Activated CD8-positive, alpha-beta memory T cell treated with anti-CD3 and anti-CD28 coated beads for 48 hours (primary cell): ENCODE measurements around the gene CD5L.

Source experiments
- DNase-seq, 3 experiments: peaks; one replicate each; pipeline ENCODE4 v3.0.0-alpha.2; 2020; ENCODE audit warnings: low read depth in 2 of 3, low spot score in 2 of 3

The CD5L gene

GRCh38 chr1:157819215-157819614 lies 22.4 kb downstream of the CD5L start:
- no peak for DNase-seq

- DNase-seq, result no peak
Observed at GRCh38 chr1:157813269-157813668, 28.3 kb downstream of the CD5L start.

- no peak for DNase-seq
Observed at GRCh38 chr1:157806431-157807149, 35.0 kb downstream of the CD5L start.

- no peak for DNase-seq
Observed at GRCh38 chr1:157803851-157804250, 37.8 kb downstream of the CD5L start.

GRCh38 chr1:157799996-157800395 lies 41.6 kb downstream of the CD5L start:
- DNase-seq, result no peak

GRCh38 chr1:157798211-157798610 lies 43.4 kb downstream of the CD5L start:
- no peak for DNase-seq

GRCh38 chr1:157785248-157785647 lies 56.4 kb downstream of the CD5L start:
- DNase-seq, result no peak

- no peak for DNase-seq
Observed at GRCh38 chr1:157784801-157785200, 56.8 kb downstream of the CD5L start.

GRCh38 chr1:157782931-157783330 lies 58.7 kb downstream of the CD5L start:
- DNase-seq, result no peak

- no peak for DNase-seq
Observed at GRCh38 chr1:157781048-157781447, 60.6 kb downstream of the CD5L start.
